ENCODE measurements around the gene BCL2L12.

- no peak for TF ChIP-seq CTCF (IDR thresholded peaks at IDR 0.05; ENCODE audit: insufficient read depth, low read length, poor library complexity, severe bottlenecking)
- TF ChIP-seq EZH2phosphoT487 (conservative IDR thresholded peaks at IDR 0.05; ENCODE audit: low read length), result no peak
Observed at GRCh38 chr19:49688531-49689132, 22.9 kb downstream of the BCL2L12 start.
